Effector CD4-positive, alpha-beta T cell (primary cell): ENCODE data around the gene LINGO1.

ENCODE experiments used
- DNase-seq: peaks from one replicate; pipeline ENCODE4 v3.0.0-alpha.2; 2020

LINGO1 gene

DNA sequence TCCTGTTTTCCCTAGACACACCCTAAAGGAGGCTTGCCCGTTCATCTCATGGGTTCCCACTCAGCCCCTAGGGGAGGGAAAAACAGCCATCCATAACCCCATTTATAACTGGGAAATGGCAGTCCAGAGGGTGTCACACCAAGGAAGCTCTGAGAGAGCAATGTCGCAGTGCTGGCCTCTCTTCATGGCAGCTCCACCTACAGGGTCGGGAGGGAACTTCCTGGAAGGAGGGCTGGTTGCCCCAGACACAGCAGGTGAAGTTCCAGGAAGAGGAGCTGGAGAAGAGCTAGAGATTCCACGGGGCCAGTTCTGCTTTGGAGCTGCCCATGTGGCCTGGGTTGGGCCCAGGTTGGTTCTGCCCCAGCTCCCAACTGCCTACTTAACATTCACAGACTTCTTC lies 22.3 kb upstream of the LINGO1 start:
- DNase-seq, result no peak

DNA sequence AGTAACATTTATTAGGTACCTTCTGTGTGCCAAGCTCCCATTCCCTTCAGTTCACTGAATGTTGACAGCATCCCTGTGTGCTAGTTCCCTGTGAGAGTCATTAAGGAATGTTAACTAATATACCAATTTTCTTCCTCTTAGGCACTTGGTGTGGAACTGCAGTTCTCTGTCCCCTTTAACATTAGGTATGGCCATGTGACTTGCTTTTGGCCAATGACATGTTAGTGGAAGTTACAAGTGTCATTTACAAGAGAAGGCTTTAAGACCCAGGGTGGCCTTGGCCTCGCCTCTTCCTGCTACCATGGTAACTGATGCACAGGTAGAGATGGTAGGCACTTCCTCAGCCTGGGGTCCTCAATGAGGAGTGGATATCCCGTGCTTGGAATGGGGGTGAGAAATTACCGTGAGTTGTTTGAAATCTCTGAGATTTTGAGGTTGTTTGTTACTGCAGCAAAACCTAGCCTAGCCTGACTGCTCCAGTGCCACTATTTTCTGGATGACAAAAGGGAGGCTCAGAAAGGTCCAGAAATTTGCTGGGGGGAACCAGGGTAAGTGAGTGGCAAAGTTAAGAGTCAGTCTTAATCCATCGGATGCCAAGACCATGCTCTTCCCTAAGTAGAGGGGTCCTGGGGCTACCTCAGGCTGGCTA lies 21.2 kb upstream of the LINGO1 start:
- no peak for DNase-seq

DNA sequence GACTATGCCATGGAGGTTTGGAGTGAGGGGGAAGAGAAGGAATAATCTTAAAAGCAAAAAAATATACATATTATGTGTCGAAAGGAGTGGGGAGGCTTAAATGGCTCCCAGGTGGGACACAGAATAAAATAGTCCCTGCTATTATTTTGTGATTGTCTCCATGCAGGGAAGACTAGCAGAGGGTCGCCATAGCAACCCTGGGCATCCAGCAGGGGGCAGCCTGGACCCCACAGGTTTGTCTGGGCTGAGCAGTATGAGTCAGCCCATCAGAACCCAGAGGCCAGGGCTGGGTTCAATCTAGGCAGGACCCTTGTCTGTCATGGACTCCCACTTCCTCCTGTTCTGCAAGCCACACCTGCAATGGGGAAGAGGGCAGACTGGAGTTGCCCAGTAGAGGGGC lies 17.6 kb upstream of the LINGO1 start:
- no peak for DNase-seq

DNA sequence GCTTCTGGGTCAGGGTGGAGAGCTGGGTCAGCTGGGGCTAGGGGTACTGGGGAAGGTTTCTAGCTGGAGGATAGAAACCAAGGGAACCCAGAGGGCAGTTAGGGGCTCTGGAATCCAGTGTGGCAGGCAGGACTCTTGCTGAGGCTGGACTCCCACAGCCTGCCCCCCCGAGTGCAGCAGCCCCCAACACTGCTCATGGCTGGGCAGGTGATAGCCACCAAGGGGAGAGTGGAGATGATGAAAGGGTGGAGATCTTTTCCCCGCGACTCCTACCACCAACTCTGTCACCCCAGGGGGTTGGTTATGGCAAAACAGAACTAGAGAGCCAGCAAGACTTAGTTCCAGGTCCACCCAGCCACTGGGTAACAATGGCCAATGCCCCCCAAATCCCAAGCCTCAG lies 16.9 kb upstream of the LINGO1 start:
- no peak for DNase-seq

DNA sequence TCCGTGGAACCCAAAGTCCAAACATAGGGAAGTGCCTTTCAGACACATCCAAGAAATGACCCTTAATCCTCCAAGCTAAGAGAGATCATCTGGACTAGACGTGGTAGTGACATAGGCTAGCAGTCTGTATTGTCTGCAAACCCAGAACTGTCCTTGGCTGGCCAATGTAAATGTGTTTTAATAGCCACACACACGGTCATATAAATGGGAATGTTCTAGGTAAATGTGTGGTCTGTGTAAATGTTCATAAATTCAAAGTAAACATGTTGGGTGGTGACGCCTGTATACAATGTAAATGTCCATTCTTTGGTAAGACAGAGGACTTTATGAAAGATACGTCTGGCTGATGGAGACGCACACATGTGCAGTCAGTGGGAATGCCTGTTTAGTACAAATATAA lies 16.3 kb upstream of the LINGO1 start:
- DNase-seq, result no peak

DNA sequence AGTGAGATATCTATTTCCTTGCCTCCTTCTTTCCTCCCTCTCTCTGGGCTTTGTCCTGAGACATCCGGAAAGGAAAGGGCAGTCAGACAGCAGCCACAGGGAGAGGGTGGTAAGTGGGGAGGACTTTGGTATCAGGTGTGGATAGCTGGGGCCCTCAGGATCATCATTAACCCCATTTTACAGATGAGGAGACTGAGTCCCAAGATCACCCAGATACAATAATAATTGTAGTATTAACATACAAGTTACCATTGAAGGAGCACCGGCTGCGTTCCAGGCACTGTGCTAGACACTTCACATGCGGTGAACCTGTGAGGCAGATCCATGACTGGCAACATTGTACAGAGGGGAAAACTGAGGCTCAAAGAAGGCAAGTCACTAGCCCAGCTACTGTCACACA lies 15.2 kb upstream of the LINGO1 start:
- no peak for DNase-seq

DNA sequence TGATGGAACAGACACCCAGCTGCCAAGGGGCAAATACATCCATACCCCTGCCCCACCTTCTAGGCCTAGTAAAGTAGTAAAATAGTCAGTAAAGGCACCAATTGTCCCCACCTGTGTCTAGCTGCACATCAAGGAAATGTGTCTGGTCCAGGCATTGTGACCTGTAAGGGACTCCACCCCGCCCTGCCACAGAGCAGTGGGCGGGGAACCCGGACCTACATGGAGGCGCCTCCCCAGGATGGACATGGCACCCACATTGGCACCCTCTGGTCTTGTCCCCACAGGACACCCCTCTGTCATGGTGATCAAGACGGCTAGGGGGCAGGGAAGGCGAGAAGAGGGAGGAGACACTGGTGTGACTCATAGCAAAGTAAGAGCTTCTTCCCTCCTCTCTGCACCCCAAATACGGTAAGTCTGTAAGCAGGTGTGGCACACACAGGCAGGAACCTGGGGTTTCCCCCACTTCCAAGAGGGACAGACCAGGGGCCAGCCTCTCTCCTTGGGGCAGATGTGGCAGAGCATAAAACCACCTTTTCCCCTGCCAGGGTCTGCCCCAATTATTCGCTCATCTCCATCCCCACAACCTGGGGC lies 13.5 kb upstream of the LINGO1 start:
- no peak for DNase-seq

DNA sequence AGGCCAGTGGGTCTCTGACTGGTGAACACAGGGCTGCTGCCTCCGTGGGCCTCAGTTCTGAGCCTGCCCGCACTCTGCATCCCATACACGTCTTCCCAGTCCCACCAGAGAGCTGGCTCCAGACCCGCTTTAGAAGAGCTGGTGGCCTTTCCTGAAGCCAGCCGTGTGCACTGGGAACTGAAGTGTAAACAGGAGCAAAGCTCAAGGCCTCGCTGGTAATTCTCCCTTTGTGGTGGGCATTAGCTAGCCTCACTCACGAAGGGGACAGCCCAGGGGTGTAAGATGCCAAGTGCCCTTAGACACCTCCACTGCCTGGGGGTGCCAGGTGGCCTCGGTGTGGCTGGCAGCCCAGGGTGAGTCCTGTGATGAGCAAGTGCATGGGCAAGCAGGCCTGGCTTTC lies 12.9 kb upstream of the LINGO1 start:
- DNase-seq, result no peak

DNA sequence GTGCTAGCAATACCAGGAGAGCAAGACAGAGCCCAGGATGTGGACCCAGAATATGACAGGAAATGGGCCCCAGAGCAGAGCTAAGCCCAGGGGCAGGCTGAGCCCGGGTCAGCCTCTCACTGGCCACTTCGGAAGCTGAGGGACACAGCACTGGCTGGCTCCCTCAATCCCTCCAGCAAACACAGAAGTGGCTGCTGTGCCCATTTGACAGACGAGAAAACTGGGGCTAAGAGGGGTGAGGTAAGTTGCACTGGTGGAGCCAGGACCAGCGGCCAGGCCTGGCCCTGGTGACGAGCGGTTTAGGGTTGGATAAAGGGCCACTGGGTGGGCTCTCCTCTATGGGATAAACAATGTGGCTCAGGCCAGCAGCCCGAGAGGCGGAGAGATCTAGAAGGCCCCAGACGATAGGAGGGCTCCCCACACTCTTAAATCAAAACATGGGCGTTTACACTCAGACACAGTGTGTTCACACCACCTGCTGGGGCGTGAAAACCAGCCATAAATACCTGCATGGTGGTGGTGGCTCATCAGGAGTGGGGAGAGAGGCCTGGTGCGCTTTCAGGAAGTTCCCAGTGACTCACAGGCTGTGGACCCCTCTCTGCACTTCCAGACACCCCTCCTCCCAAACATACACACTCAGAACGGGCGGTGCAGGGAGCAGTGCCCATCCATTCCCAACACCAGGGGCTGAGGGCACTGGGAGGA lies 12.0 kb upstream of the LINGO1 start:
- no peak for DNase-seq

DNA sequence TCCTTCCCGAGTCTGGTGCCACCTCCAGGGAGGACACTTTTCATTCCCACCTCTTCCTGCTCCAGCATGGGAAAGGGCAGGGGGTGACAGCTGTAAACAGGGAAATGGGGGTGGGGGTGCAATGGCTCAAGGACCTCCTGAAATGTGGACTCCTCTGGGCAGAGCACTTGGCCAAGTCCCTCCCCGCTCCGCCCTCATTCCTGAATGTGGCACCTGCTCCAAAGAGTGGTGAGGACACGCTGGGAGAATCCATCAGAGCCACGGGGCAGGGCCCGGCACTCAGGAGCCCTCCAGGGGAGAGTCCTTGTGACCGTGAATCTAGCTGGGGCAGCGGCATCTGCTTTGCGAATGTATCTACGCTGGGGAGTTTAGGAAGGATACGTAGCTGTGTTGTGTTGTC lies 11.1 kb upstream of the LINGO1 start:
- DNase-seq, result no peak

DNA sequence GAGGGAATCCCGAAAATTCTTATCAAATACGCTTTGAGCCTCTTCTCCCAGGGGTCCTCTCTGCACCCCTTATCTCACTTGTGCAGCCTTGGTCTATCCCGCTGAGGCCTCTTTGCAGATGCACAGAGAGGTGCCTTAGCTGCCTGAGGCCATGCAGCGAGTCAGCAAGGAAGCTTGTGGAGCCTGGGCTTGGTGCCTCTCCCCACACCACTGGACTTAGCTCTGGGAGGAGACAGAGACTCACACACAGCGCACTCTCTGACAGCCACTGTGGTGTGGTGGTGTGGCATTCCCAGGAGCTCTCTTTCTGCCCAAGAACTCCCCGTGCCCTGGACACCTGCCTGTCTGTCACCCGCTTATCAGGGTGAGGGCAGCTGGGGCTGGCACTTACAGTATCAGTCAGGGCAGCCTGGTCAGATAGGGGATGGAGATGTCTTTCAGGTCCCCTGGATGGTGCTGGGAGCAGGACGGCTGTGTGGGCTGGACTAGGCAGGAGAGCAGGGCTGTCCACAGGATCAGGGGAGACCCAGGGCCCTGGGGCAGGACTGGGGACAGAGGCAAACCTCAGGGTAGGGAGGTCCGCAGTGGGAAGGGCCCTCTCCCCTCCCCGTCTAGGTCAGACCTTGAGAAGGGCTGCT lies 10.2 kb upstream of the LINGO1 start:
- DNase-seq, result no peak

DNA sequence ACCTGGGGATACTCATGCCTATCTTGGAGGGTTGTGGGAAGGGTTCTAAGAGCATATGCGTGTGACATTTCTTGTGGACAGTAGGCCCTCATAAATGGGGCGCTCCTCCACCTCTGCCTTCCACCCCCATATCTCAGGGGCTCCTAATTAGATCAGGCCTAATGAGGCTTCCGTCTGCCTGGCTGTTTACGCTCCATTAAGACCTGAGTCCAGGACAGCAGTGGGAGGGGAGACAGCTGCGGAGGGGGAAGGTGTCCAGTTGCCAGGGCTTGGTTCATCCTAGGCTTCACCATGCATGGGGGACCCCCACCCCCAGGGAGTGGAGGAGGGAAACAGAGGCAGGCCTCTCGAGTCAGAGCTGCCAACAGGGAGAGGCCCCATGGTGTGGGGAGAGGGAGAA lies 9.3 kb upstream of the LINGO1 start:
- no peak for DNase-seq

DNA sequence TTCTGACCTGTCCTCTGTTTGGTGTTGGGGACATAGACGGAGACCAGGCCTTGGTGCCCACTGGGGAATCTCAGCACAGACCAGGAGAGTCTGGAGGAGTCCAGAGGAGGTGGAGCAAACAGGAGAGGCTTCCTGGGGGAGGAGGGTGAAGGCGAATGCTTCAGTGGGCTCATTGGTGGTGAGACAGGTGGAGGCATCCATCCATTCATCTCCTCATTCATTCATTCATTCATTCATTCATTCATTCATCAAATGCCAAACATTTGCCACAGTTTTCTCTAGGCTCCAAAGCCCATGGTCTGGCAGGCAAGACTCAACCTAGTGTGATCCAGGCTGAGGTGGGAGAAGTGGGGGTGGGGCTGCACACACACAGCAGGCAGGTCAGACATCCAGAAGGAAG lies 7.9 kb upstream of the LINGO1 start:
- DNase-seq, result no peak

DNA sequence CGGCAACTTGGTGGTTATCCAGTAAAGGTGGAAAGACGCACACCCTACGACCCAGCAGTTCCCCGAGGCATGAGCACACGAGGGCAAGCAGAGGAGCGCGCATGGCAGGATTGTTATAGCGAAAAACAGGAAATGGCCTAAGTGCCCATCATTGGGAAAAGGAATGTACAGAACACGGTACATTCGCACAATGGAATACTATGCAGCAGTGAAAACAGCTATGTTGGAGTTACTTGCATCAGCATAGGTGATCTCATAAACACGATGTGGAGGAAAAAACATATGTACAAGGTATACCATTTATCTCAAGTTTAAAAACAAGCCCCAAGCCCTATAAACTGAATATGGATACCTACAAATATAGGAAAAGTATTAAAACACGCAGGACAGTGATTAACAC lies 6.7 kb upstream of the LINGO1 start:
- DNase-seq, result no peak

DNA sequence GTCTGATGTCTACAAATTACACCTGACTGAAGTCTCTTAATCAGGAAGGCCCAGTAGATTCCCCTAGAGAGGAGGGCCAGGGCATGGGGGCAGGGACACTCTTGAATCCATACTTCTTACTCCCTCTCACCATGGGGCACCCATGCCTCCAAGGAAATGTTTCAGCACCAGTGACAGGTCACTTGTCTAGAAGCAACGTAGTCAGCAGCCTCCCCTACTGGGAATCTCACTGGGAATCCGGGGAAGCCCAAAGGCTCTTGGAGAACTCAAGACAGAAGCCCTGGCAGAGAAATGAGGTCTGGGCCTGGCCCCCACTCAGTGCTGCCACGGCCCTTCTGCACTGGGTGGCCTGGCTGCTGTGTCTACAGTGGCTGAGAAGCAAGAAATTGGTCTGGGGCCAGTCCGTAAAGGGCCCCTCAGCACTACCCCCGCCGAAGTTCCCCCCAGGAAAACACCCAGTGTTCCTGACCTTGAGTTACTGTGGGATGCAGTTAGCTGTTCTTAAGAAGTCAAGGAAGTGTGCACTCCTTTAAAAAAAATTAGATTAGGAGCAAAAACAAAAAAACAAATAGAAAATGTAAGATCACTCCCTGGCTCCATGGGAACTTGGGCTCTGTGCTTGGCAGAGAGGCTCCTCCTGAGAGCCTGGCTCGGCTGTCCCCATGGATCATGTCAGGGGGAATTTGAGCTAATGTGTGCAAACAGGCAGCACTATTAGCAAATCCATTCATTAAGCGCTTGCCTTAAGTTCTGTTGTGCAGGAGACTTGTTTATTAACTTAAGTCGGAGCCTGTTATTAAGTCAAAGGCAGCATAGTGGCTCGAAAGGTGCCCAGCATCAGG lies 5.4 kb upstream of the LINGO1 start:
- DNase-seq, result no peak

DNA sequence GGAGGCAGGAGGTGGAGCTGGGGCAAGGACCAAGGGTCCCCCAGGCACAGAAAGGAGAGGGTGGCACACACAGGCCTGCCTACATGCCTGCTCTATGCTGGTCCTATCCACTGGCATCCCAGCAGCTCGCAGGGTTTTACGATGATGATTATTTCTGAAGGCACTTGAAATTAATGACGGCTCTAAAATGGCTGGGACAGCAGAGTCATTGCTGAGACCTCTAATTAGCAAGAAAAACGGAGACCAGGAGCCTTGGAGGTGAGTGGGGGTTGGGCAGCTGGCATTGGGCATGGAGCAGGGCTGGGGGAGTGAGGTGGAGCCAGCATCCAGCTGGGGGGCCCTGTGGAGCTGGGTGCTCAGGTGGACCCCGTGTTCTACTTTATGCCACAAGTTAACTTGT lies 3.5 kb upstream of the LINGO1 start:
- no peak for DNase-seq

DNA sequence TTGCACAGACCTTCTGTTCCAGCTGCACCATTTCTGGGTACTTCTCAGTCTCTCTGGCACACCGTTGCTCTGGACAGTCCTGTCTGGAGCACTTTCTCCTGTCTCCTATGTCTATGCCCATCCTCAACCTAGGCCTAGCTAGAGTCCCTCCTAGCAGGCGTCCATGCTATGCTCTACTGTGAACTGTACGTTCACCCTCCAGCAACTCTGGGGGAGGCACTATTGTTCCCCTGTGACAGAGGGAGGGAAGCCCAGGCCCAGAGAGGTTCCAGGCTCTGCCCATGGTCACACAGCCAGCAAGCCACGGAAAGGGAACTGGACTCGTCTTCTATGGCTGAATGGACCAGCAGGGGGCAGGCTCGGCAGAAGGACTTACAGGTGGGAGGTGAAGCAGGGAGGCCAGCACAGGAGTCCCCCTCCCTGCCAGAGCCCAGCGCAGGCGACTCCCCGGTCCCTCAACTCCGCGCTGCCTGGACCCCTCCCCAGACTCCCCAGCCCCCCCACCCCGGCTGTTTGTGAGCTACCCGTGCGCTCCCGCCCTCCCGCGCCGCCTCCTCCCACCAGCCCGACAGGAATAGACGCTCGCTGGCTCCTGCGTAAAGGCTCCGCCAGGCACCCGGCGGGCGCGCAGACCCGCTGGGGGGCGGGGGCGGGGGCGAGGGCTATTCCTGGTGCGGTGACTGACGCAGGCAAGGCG lies 1.7 kb upstream of the LINGO1 start:
- DNase-seq, result peak; percentile 20

DNA sequence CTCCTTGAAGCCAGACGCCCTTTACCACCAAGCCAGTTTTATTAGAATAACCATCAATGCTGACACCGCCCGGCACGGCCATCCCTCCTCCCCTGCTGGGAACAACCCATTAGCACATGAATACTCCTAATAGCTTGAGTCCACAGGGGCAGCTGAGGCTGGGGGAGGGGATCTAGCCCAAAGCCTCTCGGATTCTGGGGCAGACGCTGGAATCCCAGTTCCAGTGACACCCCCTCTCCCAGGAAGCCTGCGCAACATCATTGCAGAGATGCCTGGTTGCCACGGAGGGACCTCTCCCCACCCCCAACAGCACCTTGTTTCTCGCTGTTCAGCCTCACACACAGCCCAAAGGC lies 1.2 kb upstream of the LINGO1 start:
- DNase-seq, result no peak

DNA sequence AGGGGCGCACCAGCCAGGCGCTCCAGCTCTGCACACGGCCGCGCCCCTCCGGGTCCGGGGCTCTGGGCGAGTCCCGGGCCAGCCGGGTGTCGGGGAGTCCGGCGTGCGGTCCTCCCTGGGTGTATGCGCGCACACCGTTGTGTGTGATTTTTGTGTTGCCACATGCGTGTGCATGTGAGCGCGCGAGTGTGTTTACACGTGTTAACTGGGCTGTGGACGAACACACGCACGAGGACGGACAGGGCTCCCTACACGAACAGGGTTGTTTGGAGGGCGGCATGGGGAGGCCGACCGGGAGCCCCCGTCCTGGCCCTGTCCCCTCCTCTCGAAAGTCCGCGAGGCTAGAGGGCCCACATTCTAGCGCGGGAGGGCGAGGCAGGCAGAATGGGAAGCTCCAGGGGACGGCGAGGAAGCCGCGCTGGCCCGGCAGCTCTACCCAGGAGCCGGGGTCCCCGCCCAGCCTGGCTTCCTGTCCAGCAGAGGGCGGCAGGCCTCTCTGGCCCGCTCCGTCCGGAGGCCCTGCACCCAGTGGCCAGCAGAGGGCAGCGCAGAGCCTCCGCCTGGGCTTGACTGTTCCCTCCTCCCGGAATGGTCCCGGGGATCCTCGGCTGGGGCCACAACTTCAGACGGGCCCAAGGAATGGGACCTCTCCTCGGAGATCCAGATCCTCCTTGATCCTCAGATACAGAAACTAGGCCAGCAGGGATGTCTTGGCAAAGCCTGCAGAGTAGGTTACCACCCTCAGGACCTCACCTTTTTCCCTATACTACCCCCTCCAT lies 611 bp upstream of the LINGO1 start:
- DNase-seq, result peak; percentile 19

DNA sequence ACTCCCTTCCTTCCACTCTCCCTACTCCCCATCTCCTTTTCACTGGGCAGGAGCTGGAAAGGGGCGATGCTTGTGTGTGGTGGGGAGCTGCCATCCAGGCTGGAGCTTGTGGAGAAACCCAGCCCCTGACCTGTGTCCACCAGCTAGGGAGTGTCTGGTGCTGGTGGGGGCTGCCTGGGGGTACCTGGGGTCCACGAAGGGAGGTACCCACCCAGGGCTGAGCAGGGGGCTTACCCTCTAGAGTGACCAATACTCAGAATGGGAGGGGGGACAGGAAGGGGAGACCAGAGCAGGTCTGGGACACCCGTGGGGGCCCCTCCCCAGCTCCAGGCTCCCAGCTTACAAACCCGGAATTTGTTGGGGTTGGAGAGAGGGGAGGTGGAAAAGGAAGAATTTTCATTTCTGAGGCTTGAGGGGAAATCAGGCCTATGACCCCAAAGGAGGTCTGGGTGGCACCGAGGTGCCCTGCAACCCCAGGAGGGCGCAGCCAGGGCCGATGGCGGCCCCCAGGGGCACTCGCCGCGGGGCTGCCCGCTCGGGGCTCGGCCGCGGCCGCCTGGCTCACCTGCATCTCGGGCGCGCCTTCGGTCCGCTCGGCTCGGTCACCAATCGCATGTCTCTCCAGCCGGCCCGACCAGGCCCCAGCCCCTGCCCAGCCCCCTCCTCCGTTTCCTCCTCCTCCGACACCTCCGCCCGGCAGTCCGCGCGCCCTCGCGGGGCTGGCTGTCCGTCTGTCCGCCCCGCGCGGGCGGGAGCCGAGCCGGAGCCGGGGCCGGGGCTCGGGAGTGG lies 773 bp downstream of the LINGO1 start:
- DNase-seq, result no peak
